Cortex of kidney (tissue), 1 donor: Measurements from ENCODE around the gene HACD2.
"Not testable (repeated sequence)": the region's sequence is repeated elsewhere in the genome, so short reads cannot be mapped to it uniquely, and the experiment has no call there.

ENCODE experiments used
- DNase-seq: peaks from one replicate; lab custom pipeline; 2025; lab: John Stamatoyannopoulos, UW

Gene HACD2

GRCh38 chr3:123611674-123612073, 26.8 kb upstream of the HACD2 start:
- not testable (repeated sequence) for DNase-seq

GRCh38 chr3:123611082-123611481, 26.2 kb upstream of the HACD2 start:
- no peak for DNase-seq

GRCh38 chr3:123610331-123610730, 25.5 kb upstream of the HACD2 start:
- no peak for DNase-seq

- no peak for DNase-seq
Observed at GRCh38 chr3:123609063-123609462, 24.2 kb upstream of the HACD2 start.

GRCh38 chr3:123608263-123608937, 23.5 kb upstream of the HACD2 start:
- no peak for DNase-seq

- DNase-seq = no peak
Observed at GRCh38 chr3:123606527-123606926, 21.7 kb upstream of the HACD2 start.

GRCh38 chr3:123605789-123606234, 21.0 kb upstream of the HACD2 start:
- DNase-seq = no peak

- DNase-seq = not testable (repeated sequence)
Observed at GRCh38 chr3:123603153-123603552, 18.3 kb upstream of the HACD2 start.

- DNase-seq = no peak
Observed at GRCh38 chr3:123602325-123602724, 17.5 kb upstream of the HACD2 start.

- DNase-seq = not testable (repeated sequence)
Observed at GRCh38 chr3:123600863-123601262, 16.0 kb upstream of the HACD2 start.

- DNase-seq = no peak
Observed at GRCh38 chr3:123597561-123597960, 12.7 kb upstream of the HACD2 start.

GRCh38 chr3:123595396-123596180, 10.7 kb upstream of the HACD2 start:
- DNase-seq = no peak

- no peak for DNase-seq
Observed at GRCh38 chr3:123593381-123593780, 8.5 kb upstream of the HACD2 start.

- DNase-seq = no peak
Observed at GRCh38 chr3:123590685-123591450, 6.0 kb upstream of the HACD2 start.

- no peak for DNase-seq
Observed at GRCh38 chr3:123587401-123587800, 2.5 kb upstream of the HACD2 start.

GRCh38 chr3:123586968-123587367, 2.1 kb upstream of the HACD2 start:
- DNase-seq = no peak

GRCh38 chr3:123586131-123586530, 1.3 kb upstream of the HACD2 start:
- DNase-seq = no peak

GRCh38 chr3:123584284-123584987, 417 bp downstream of the HACD2 start:
- peak; percentile 62 for DNase-seq

- no peak for DNase-seq
Observed at GRCh38 chr3:123583561-123583960, 1.3 kb downstream of the HACD2 start.

GRCh38 chr3:123582315-123582714, 2.5 kb downstream of the HACD2 start:
- no peak for DNase-seq

- no peak for DNase-seq
Observed at GRCh38 chr3:123576122-123576521, 8.7 kb downstream of the HACD2 start.

- no peak for DNase-seq
Observed at GRCh38 chr3:123571973-123572365, 12.9 kb downstream of the HACD2 start.
